ENCODE data around the gene TEKTIP1. TPM values are rescaled to one million over a fixed set of nuclear protein-coding genes. Genes with fewer than 3 reads are reported as not detected.
"Not testable (repeated sequence)": the region's sequence is repeated elsewhere in the genome, so short reads cannot be mapped to it uniquely, and the experiment has no call there.

Gene TEKTIP1
- total RNA-seq, 1 donor from 2014 or later, result 1.4 TPM

- TF ChIP-seq CTCF (IDR thresholded peaks at IDR 0.05; ENCODE audit: unreplicated experiment), result no peak
- no peak overlapping the region for H3K27ac Mint-ChIP-seq (ENCODE audit: unreplicated experiment)
- DNase-seq (ENCODE audit: low spot score), result no peak
- peaks cover 3% of the 10 kb centered on the region for H3K27me3 Mint-ChIP-seq (ENCODE audit: unreplicated experiment)
- H3K4me1 Mint-ChIP-seq (ENCODE audit: unreplicated experiment), result no peaks in the 10 kb centered on the region
- no peaks in the 10 kb centered on the region for H3K36me3 Mint-ChIP-seq (ENCODE audit: low read depth, unreplicated experiment)
- no peaks in the 10 kb centered on the region for H3K9me3 Mint-ChIP-seq (ENCODE audit: unreplicated experiment)
- H3K4me3 Mint-ChIP-seq (ENCODE audit: unreplicated experiment), result no peak overlapping the region
Measured at GRCh38 chr19:3565139-3565538, 26.2 kb downstream of the TEKTIP1 start.

GRCh38 chr19:3570042-3570441 is 31.1 kb downstream of the TEKTIP1 start:
- not testable (repeated sequence) for H3K27me3 Mint-ChIP-seq (ENCODE audit: unreplicated experiment); H3K4me1 Mint-ChIP-seq (ENCODE audit: unreplicated experiment); H3K36me3 Mint-ChIP-seq (ENCODE audit: low read depth, unreplicated experiment); DNase-seq (ENCODE audit: low spot score); H3K4me3 Mint-ChIP-seq (ENCODE audit: unreplicated experiment); H3K27ac Mint-ChIP-seq (ENCODE audit: unreplicated experiment); H3K9me3 Mint-ChIP-seq (ENCODE audit: unreplicated experiment)

GRCh38 chr19:3570606-3571011 is 31.6 kb downstream of the TEKTIP1 start:
- H3K4me3 Mint-ChIP-seq (ENCODE audit: unreplicated experiment), result no peak overlapping the region
- H3K27ac Mint-ChIP-seq (ENCODE audit: unreplicated experiment), result no peak overlapping the region
- no peak for DNase-seq (ENCODE audit: low spot score)
- peaks cover 15% of the 10 kb centered on the region for H3K27me3 Mint-ChIP-seq (ENCODE audit: unreplicated experiment)
- H3K4me1 Mint-ChIP-seq (ENCODE audit: unreplicated experiment), result peaks cover 9% of the 10 kb centered on the region
- H3K36me3 Mint-ChIP-seq (ENCODE audit: low read depth, unreplicated experiment), result peaks cover 12% of the 10 kb centered on the region
- no peak for TF ChIP-seq CTCF (IDR thresholded peaks at IDR 0.05; ENCODE audit: unreplicated experiment)
- no peaks in the 10 kb centered on the region for H3K9me3 Mint-ChIP-seq (ENCODE audit: unreplicated experiment)

GRCh38 chr19:3572132-3572854 is 33.3 kb downstream of the TEKTIP1 start:
- H3K4me3 Mint-ChIP-seq (ENCODE audit: unreplicated experiment), result peak overlapping the region; percentile 83
- peak; percentile 99 for DNase-seq (ENCODE audit: low spot score)
- H3K27ac Mint-ChIP-seq (ENCODE audit: unreplicated experiment), result no peak overlapping the region
- no peak for TF ChIP-seq CTCF (IDR thresholded peaks at IDR 0.05; ENCODE audit: unreplicated experiment)
- peaks cover 12% of the 10 kb centered on the region for H3K36me3 Mint-ChIP-seq (ENCODE audit: low read depth, unreplicated experiment)
- H3K4me1 Mint-ChIP-seq (ENCODE audit: unreplicated experiment), result peaks cover 12% of the 10 kb centered on the region
- peaks cover 17% of the 10 kb centered on the region for H3K27me3 Mint-ChIP-seq (ENCODE audit: unreplicated experiment)
- H3K9me3 Mint-ChIP-seq (ENCODE audit: unreplicated experiment), result no peaks in the 10 kb centered on the region

GRCh38 chr19:3572855-3573161 is 33.8 kb downstream of the TEKTIP1 start, which contains the start of gene HMG20B:
TSS of gene HMG20B (plus strand) at chr19:3572944. CDS start at chr19:3573310, 366 bp downstream.
- Mint-ChIP-seq H3K36me3 (ENCODE audit: low read depth, unreplicated experiment) (peaks cover 12% of the 10 kb centered on the region), H3K4me1 (ENCODE audit: unreplicated experiment) (peaks cover 12% of the 10 kb centered on the region), H3K27me3 (ENCODE audit: unreplicated experiment) (peaks cover 20% of the 10 kb centered on the region), H3K9me3 (ENCODE audit: unreplicated experiment) (no peaks in the 10 kb centered on the region), H3K4me3 (ENCODE audit: unreplicated experiment) (peak within 1 kb of the TSS; percentile 84), H3K27ac (ENCODE audit: unreplicated experiment) (no peak within 1 kb of the TSS)
- TF ChIP-seq CTCF (IDR thresholded peaks at IDR 0.05; ENCODE audit: unreplicated experiment), result no peak
- no peak for DNase-seq (ENCODE audit: low spot score)
